ENCODE measurements around the gene ZNF532.

DNA sequence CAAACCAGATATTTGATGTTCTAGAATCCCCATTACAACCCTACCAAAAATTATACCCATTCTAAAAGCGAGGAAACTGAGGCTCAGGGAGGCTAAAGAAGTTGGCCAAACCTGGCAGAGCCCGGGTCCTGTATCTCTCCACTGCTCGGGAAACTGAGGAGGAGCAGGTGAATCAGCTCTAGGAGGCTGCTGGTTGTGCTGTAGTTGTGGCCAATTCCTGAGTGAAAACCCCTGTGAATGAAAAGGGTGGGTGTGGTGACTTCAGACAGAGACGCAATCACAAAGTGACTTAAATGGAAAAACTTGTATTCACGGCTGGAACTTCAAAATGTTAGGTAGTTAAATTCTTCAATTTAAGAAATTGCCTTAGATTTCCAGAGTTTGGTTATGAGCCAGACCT lies 169.3 kb downstream of the ZNF532 start:
- TF ChIP-seq, protein P1, sequence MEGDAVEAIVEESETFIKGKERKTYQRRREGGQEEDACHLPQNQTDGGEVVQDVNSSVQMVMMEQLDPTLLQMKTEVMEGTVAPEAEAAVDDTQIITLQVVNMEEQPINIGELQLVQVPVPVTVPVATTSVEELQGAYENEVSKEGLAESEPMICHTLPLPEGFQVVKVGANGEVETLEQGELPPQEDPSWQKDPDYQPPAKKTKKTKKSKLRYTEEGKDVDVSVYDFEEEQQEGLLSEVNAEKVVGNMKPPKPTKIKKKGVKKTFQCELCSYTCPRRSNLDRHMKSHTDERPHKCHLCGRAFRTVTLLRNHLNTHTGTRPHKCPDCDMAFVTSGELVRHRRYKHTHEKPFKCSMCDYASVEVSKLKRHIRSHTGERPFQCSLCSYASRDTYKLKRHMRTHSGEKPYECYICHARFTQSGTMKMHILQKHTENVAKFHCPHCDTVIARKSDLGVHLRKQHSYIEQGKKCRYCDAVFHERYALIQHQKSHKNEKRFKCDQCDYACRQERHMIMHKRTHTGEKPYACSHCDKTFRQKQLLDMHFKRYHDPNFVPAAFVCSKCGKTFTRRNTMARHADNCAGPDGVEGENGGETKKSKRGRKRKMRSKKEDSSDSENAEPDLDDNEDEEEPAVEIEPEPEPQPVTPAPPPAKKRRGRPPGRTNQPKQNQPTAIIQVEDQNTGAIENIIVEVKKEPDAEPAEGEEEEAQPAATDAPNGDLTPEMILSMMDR (IDR thresholded peaks at IDR 0.05; ENCODE audit: low read length) = no peak
- no peak for TF ChIP-seq EZH2 (optimal IDR thresholded peaks at IDR 0.05; ENCODE audit: low read depth, low read length)
